ENCODE measurements around the gene HSPA12A. TPM values are rescaled to one million over a fixed set of nuclear protein-coding genes. Genes with fewer than 3 reads are reported as not detected.

The HSPA12A gene
- polyA plus RNA-seq, 1 donor (not counting 4 experiments of a cell fraction or from before 2014, with no cell fraction given) = 8.1 TPM

- TF ChIP-seq EZH2 (IDR thresholded peaks at IDR 0.05; ENCODE audit: low read length) (no peak), CTCF (optimal IDR thresholded peaks at IDR 0.05 in 1 of 3, IDR thresholded peaks at IDR 0.05 in 1 of 3, conservative IDR thresholded peaks at IDR 0.05 in 1 of 3; ENCODE audit: extremely low read depth in 1 of 3, insufficient read depth in 2 of 3, low read length in 3 of 3) (no peak)
- Histone ChIP-seq H3K36me3 (ENCODE audit: control insufficient read depth in 2 of 2, extremely low read depth in 1 of 2, insufficient read depth in 2 of 2, low read length in 2 of 2) (no peaks in the 10 kb centered on the region), H3K9me3 (ENCODE audit: control insufficient read depth, low read depth, low read length) (no peaks in the 10 kb centered on the region), H3K4me1 (ENCODE audit: control insufficient read depth, extremely low read depth, insufficient read depth, low read length) (no peaks in the 10 kb centered on the region), H3K4me2 (ENCODE audit: control insufficient read depth, extremely low read depth, insufficient read depth, low read depth, low read length) (no peak overlapping the region), H3K79me2 (ENCODE audit: control insufficient read depth, insufficient read depth, low read length) (no peaks in the 10 kb centered on the region), H3K9ac (ENCODE audit: control insufficient read depth, extremely low read depth, insufficient read depth, low read length) (no peak overlapping the region), H3K27ac (ENCODE audit: control insufficient read depth, insufficient read depth, low read length) (no peak overlapping the region), H3K4me3 (ENCODE audit: control insufficient read depth in 2 of 3, extremely low read depth in 1 of 3, insufficient read depth in 2 of 3, low read depth in 1 of 3, low read length in 3 of 3) (no peak overlapping the region), H3K27me3 (ENCODE audit: control insufficient read depth, extremely low read depth, insufficient read depth, low read length) (no peaks in the 10 kb centered on the region), H3K9me1 (ENCODE audit: control insufficient read depth, extremely low read depth, insufficient read depth, low read length) (no peaks in the 10 kb centered on the region), H2AFZ (ENCODE audit: control insufficient read depth, low read length) (no peak overlapping the region), H4K20me1 (ENCODE audit: control insufficient read depth, extremely low read depth, insufficient read depth, low read length) (no peaks in the 10 kb centered on the region)
- no peak for FAIRE-seq
- no peak for DNase-seq (ENCODE audit: low read depth, low spot score)
- dilution Hi-C loops (cut with MboI; ENCODE audit: extremely low pct_ligation_motif_present, low sequenced_read_pairs) = no loop called here
Measured at GRCh38 chr10:116656044-116656443, 86.3 kb downstream of the HSPA12A start.

- Histone ChIP-seq H3K27me3 (ENCODE audit: control insufficient read depth, extremely low read depth, insufficient read depth, low read length) (no peaks in the 10 kb centered on the region), H3K9me3 (ENCODE audit: control insufficient read depth, low read depth, low read length) (no peaks in the 10 kb centered on the region), H3K9ac (ENCODE audit: control insufficient read depth, extremely low read depth, insufficient read depth, low read length) (no peak overlapping the region), H3K4me2 (ENCODE audit: control insufficient read depth, extremely low read depth, insufficient read depth, low read depth, low read length) (no peak overlapping the region), H3K4me1 (ENCODE audit: control insufficient read depth, extremely low read depth, insufficient read depth, low read length) (no peaks in the 10 kb centered on the region), H4K20me1 (ENCODE audit: control insufficient read depth, extremely low read depth, insufficient read depth, low read length) (no peaks in the 10 kb centered on the region), H3K9me1 (ENCODE audit: control insufficient read depth, extremely low read depth, insufficient read depth, low read length) (no peaks in the 10 kb centered on the region), H2AFZ (ENCODE audit: control insufficient read depth, low read length) (no peak overlapping the region), H3K4me3 (ENCODE audit: control insufficient read depth in 2 of 3, extremely low read depth in 1 of 3, insufficient read depth in 2 of 3, low read depth in 1 of 3, low read length in 3 of 3) (no peak overlapping the region), H3K36me3 (ENCODE audit: control insufficient read depth in 2 of 2, extremely low read depth in 1 of 2, insufficient read depth in 2 of 2, low read length in 2 of 2) (no peaks in the 10 kb centered on the region), H3K27ac (ENCODE audit: control insufficient read depth, insufficient read depth, low read length) (no peak overlapping the region), H3K79me2 (ENCODE audit: control insufficient read depth, insufficient read depth, low read length) (no peaks in the 10 kb centered on the region)
- no peak for DNase-seq (ENCODE audit: low read depth, low spot score)
- no peak for FAIRE-seq
- dilution Hi-C loops (cut with MboI; ENCODE audit: extremely low pct_ligation_motif_present, low sequenced_read_pairs) = no loop called here
- TF ChIP-seq EZH2 (IDR thresholded peaks at IDR 0.05; ENCODE audit: low read length) (no peak), CTCF (optimal IDR thresholded peaks at IDR 0.05 in 1 of 3, IDR thresholded peaks at IDR 0.05 in 1 of 3, conservative IDR thresholded peaks at IDR 0.05 in 1 of 3; ENCODE audit: extremely low read depth in 1 of 3, insufficient read depth in 2 of 3, low read length in 3 of 3) (no peak)
Measured at GRCh38 chr10:116655568-116655967, 86.8 kb downstream of the HSPA12A start.

All from keratinocyte (primary cell).